Measurements from ENCODE around the gene GULP1.

- TF ChIP-seq POLR2AphosphoS5 (IDR thresholded peaks at IDR 0.05; ENCODE audit: low read depth, low read length), result no peak
- TF ChIP-seq SIN3A (IDR thresholded peaks at IDR 0.05; ENCODE audit: borderline replicate concordance, insufficient read depth, low read length), result no peak
- no peak for TF ChIP-seq REST (IDR thresholded peaks at IDR 0.05; ENCODE audit: insufficient read depth in 1 of 2, low read depth in 2 of 2, low read length in 2 of 2)
- no peak for TF ChIP-seq TAF1 (IDR thresholded peaks at IDR 0.05; ENCODE audit: borderline replicate concordance, insufficient read depth, low read length)
- no peak for TF ChIP-seq FOXP2 (optimal IDR thresholded peaks at IDR 0.05; ENCODE audit: borderline replicate concordance, extremely low read depth, extremely low read length, insufficient read depth)
These were observed 112.8 kb downstream of the GULP1 start for GRCh38 chr2:188404341-188405004.
